GM10266 (cell line): ENCODE data around the gene IGHMBP2.
A peak's percentile ranks its signal among the peaks of the same experiment; 100 is the strongest.

ENCODE experiments used
- DNase-seq: peaks from one replicate; pipeline ENCODE4 v3.0.0; 2012; ENCODE audit errors: extremely low spot score
- CTCF ChIP-seq: IDR thresholded peaks from 2 replicates; pipeline ENCODE4 v1.5.1; 2012; ENCODE audit warnings: mild to moderate bottlenecking, low read depth; ENCODE audit not compliant: control insufficient read depth, insufficient read depth; ENCODE audit errors: missing control alignments

The IGHMBP2 gene

GRCh38 chr11:68948935-68949334 is 45.2 kb downstream of the IGHMBP2 start:
- no peak for DNase-seq
- TF ChIP-seq CTCF = no peak

- peak; percentile 7 for TF ChIP-seq CTCF
- DNase-seq = no peak
Observed at GRCh38 chr11:68950270-68950669, 46.6 kb downstream of the IGHMBP2 start.

GRCh38 chr11:68950762-68951161 is 47.1 kb downstream of the IGHMBP2 start:
- DNase-seq = no peak
- TF ChIP-seq CTCF = no peak

GRCh38 chr11:68954836-68955606 is 51.3 kb downstream of the IGHMBP2 start:
- TF ChIP-seq CTCF = no peak
- DNase-seq = no peak

DNA sequence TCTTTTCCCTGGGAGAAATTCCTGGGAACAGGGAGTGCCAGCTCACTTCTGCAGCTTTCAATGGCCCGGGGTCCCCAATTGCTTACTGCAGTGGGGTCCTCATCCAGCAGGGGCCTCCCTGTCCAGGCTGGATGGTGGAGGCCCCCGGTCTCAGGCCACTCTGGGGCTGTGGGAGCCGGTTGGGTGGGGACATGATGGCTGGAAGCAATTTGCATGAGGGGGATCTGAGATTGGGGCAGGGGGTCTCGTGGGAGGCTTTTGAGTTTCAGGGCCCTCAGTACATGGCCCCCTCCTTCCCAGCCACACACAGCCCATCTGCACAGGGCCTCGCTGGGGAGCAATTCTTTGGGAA is 51.9 kb downstream of the IGHMBP2 start:
- no peak for TF ChIP-seq CTCF
- DNase-seq = no peak

GRCh38 chr11:68956142-68956541 is 52.5 kb downstream of the IGHMBP2 start:
- TF ChIP-seq CTCF = peak; percentile 44
- peak; percentile 70 for DNase-seq

DNA sequence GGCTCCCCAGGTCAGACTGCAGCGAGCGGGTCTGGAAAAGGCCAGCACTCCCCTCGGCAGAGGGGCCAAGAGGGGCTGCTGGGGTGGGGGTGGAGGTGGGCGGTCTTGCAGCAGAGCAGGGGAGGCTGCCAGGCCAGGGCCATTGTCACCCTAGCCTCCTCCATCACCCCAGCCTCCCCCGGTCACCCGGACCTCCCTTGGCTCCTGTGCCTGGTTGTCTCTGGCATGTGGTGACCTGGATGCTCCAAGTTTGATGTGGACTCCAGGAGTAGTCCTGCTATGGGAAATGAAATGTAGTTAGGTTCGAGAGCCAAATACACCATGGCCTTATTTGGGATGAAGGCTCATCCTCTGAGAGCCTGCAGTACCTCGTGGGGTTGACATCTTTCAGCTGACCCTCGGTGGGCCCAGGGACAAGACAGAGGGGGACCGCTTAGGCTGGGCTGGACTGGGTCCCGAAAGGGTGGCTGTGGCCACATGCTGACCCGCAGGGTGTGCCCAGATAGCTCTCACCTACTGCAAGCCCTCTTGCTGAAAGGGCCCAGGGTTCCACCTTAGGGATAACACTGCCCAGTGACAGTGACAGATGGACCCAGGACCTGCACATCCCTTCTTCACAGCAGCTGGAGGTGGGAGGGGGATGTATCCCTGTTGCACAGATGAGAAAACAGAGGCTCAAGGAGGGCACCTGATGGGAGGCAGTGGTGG is 53.0 kb downstream of the IGHMBP2 start:
- TF ChIP-seq CTCF = no peak
- no peak for DNase-seq
